ENCODE results near the gene ZNF549.

The ZNF549 gene

DNA sequence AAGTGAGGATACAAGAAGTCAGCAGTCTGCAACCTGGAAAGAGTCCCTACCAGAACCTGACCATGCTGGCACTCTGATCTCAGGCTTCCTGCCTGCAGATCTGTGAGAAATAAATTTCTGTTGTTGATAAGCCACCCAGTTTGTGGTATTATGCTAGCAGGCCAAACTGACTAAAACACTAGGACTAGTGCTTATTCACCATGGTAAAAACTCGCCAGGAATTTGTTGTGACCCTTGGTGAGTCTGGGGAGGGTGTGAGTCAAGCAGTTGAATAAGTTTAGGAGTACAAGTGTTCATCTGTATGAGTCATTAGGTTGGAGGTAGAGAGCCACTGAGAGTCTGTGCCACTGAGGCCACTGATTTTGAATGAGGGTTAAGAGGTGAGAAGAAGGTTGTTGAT, 60.4 kb downstream of the ZNF549 start:
- TF ChIP-seq ZNF274 (IDR thresholded peaks at IDR 0.05; ENCODE audit: low read depth, low read length) = no peak
- H3K4me3 ChIP-seq (ENCODE audit: low read length) = no peak overlapping the region

GRCh38 chr19:57599377-57599760, 72.2 kb downstream of the ZNF549 start:
- no peak for TF ChIP-seq ZNF274 (IDR thresholded peaks at IDR 0.05; ENCODE audit: low read depth, low read length)
- H3K4me3 ChIP-seq (ENCODE audit: low read length) = peak overlapping the region; percentile 86; the same call in 1 of the 2 replicates

DNA sequence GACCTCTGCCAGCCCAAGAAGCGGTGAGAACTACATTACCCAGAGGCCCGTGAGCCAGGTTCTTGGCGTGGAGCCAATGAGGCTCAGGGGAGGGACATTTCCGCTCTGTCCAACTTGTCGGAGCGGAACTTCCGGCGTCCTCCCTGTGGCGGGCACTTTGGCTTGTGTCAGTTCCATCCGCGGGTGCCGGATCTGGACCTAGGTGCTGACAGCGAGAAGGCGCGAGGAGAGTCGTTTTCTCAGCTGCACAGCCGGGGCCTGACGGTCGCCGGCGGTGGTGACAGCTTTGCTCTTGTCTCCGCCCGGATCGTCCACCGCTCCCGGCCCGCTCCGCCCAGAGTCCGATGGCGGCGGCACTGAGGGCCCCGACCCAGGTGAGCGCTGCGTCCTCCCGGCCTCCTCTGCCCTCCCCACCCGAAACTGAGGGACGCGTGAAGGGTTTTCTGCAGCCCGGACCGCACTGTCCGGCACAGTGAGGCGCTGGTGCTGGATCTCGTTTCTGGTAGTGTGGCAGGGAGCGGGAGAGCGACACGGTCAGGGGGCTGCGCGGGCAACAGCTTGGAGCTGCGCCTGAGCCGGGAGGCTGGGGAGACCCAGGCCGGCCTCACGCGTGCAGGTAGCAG, 72.7 kb downstream of the ZNF549 start, which contains the start of gene ZNF530:
ZNF530 (plus strand) TSS at position 125 of the 623 bp plus-strand sequence. CDS start 4,461 bp downstream, outside the sequence.
- no peak for TF ChIP-seq ZNF274 (IDR thresholded peaks at IDR 0.05; ENCODE audit: low read depth, low read length)
- H3K4me3 ChIP-seq (ENCODE audit: low read length) = peak within 1 kb of the TSS; percentile 86

GRCh38 chr19:57606931-57607330, 79.8 kb downstream of the ZNF549 start:
- H3K4me3 ChIP-seq (ENCODE audit: low read length) = no peak overlapping the region

More at GRCh38 chr19:57606931-57607330, 79.8 kb downstream of the ZNF549 start:
- no peak for TF ChIP-seq ZNF274 (IDR thresholded peaks at IDR 0.05; ENCODE audit: low read depth, low read length)
